NCI-H1694 (cell line): ENCODE data around the gene ATIC.
"Not testable (repeated sequence)": the region's sequence is repeated elsewhere in the genome, so short reads cannot be mapped to it uniquely, and the experiment has no call there.

ENCODE experiments used
- DNase-seq: peaks from one replicate; lab custom pipeline; 2025; lab: John Stamatoyannopoulos, UW

The ATIC gene

GRCh38 chr2:215311625-215312396, at the start of gene ATIC:
ATIC (plus strand) TSS chr2:215312059; CDS start chr2:215312143, 84 bp downstream.
- peak; percentile 90 for DNase-seq

GRCh38 chr2:215262303-215262702, 49.6 kb upstream of the ATIC start:
- DNase-seq = no peak

GRCh38 chr2:215262741-215263362, 49.0 kb upstream of the ATIC start:
- DNase-seq = no peak

GRCh38 chr2:215264374-215264773, 47.5 kb upstream of the ATIC start:
- no peak for DNase-seq

GRCh38 chr2:215269397-215270117, 42.3 kb upstream of the ATIC start:
- DNase-seq = peak; percentile 40

- DNase-seq = no peak
Measured at GRCh38 chr2:215270118-215270451, 41.8 kb upstream of the ATIC start.

GRCh38 chr2:215271446-215271845, 40.4 kb upstream of the ATIC start:
- no peak for DNase-seq

- DNase-seq = no peak
Measured at GRCh38 chr2:215272918-215273317, 38.9 kb upstream of the ATIC start.

- DNase-seq = no peak
Measured at GRCh38 chr2:215274829-215275228, 37.0 kb upstream of the ATIC start.

- no peak for DNase-seq
Measured at GRCh38 chr2:215275824-215276223, 36.0 kb upstream of the ATIC start.

- no peak for DNase-seq
Measured at GRCh38 chr2:215277944-215278343, 33.9 kb upstream of the ATIC start.

- DNase-seq = no peak
Measured at GRCh38 chr2:215280326-215280725, 31.5 kb upstream of the ATIC start.

GRCh38 chr2:215283221-215283620, 28.6 kb upstream of the ATIC start:
- DNase-seq = no peak

GRCh38 chr2:215286309-215286708, 25.6 kb upstream of the ATIC start:
- no peak for DNase-seq

- DNase-seq = no peak
Measured at GRCh38 chr2:215288112-215288815, 23.6 kb upstream of the ATIC start.

GRCh38 chr2:215290980-215291599, 20.8 kb upstream of the ATIC start:
- DNase-seq = no peak

- no peak for DNase-seq
Measured at GRCh38 chr2:215293879-215294278, 18.0 kb upstream of the ATIC start.

- no peak for DNase-seq
Measured at GRCh38 chr2:215299337-215299859, 12.5 kb upstream of the ATIC start.

- no peak for DNase-seq
Measured at GRCh38 chr2:215301994-215302393, 9.9 kb upstream of the ATIC start.

GRCh38 chr2:215311259-215311624, 617 bp upstream of the ATIC start:
- DNase-seq = not testable (repeated sequence)

- no peak for DNase-seq
Measured at GRCh38 chr2:215313255-215313613, 1.4 kb downstream of the ATIC start.

- DNase-seq = no peak
Measured at GRCh38 chr2:215314896-215315295, 3.0 kb downstream of the ATIC start.
